Epidermal melanocyte (primary cell): ENCODE measurements around the gene TENM4.
"Not testable (repeated sequence)": the region's sequence is repeated elsewhere in the genome, so short reads cannot be mapped to it uniquely, and the experiment has no call there.

Experiments
- DNase-seq: peaks from one replicate; pipeline ENCODE4 v3.0.0; 2011; ENCODE audit warnings: low spot score; ENCODE audit not compliant: insufficient read length

TENM4 gene

DNA sequence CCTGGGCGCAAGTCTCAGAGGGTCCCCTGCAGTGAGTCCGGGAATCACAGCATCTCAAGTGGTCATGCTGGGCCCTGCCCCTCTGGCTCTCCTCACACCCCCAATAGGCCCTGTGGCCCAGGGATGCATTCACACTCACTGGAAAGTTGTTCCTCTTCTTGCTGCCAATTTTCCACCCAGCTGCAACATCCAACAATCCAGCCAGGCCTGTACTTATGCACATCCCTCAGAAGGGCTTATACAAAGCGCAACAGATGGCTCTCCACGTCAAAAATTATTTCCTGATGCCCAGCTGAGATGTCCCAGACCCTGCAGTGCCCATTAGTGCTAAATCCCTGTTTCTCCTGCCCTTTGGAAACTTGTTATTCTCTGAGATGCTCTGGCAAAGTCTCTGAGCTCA is 458.4 kb downstream of the TENM4 start:
- no peak for DNase-seq

- no peak for DNase-seq
These were observed 459.7 kb downstream of the TENM4 start for GRCh38 chr11:78981153-78981552.

DNA sequence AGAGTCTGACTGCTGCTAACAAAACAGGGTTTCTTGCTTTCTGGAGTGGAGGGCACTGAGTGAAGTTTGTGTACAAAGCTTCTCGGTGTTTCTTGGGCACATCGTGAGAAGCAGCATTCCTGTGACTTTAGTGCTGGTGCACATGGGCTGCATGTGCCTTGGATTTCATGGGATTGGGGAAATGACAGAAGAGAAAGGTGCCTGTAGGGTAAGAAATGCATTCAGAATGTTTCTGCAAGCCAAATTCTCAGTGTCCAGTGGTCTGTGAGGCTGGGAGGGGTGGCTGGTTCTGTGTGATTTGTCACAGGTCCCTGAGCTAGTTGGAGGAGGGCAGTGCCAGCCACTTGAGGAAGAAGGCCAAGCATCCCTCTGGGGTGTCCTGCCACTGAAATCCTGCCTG is 462.0 kb downstream of the TENM4 start:
- DNase-seq: no peak

DNA sequence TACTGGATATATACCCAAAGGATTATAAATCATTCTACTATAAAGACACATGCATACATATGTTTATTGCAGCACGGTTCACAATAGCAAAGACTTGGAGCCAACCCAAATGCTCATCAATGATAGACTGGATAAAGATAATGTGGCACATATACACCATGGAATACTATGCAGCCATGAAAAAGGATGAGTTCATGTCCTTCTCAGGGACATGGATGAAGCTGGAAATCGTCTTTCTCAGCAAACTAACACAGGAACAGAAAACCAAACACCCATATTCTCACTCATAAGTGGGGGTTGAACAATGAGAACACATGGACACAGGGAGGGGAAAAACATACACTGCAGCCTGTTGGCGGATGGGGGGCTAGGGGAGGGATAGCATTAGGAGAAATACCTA is 463.0 kb downstream of the TENM4 start:
- not testable (repeated sequence) for DNase-seq

DNA sequence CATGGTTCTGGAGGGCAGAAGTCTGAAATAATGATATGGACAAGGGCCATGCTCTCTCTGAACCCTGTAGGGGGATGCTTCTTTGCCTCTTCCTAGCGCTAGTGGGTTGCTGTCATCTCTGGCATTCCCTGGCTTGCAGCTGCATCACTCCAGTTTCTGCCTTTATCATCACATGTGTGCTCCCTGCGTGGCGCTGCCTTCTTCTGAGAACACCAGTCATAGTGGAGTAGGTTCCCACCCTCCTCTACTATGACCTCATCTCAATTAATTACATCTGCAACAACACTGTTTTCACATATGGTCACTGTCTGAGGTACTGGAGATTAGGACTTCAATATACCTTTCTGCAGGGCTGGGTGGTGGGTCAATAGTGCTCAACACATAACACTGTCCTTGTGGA is 463.8 kb downstream of the TENM4 start:
- no peak for DNase-seq

DNA sequence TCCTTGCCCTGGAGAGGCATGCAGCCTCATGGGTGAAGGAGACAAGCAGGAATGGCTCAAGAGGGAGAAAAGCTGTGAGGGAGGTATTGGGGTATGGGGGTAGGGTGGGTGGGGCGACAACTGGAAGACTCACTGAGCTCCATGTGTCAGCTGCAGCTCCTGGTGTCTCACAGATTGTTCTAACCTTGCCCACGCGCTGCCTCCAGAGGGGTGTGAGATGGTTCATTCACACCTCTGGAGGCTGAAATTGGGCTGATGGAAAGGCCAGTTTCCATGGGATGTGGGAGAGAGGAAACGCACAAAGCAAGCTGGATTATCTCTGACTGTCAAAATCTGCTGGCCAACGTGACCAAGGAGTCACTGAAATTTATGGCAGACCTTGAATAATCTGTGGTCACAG is 465.7 kb downstream of the TENM4 start:
- DNase-seq: no peak

GRCh38 chr11:78973876-78974275 is 467.0 kb downstream of the TENM4 start:
- no peak for DNase-seq

- no peak for DNase-seq
These were observed 468.2 kb downstream of the TENM4 start for GRCh38 chr11:78972590-78972989.

- no peak for DNase-seq
These were observed 468.7 kb downstream of the TENM4 start for GRCh38 chr11:78972177-78972576.

DNA sequence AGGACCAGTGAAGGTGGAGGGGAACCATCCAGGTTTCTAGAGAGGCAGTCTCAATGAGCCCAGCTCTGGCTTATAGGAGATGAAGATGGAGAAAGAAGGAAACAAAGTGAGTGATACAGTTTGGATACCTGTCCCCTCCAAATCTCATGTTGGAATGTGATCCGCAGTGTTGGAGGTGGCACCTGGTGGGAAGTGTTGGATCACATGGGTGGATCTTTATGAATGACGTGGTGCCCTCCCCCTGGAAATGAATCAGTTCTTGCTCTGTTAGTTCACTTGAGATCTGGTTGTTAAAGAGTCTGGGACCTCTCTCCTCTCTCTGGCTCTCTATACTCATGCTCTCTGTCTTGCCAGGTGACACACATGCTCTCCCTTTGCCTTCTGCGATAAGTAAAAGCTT is 473.0 kb downstream of the TENM4 start:
- no peak for DNase-seq

DNA sequence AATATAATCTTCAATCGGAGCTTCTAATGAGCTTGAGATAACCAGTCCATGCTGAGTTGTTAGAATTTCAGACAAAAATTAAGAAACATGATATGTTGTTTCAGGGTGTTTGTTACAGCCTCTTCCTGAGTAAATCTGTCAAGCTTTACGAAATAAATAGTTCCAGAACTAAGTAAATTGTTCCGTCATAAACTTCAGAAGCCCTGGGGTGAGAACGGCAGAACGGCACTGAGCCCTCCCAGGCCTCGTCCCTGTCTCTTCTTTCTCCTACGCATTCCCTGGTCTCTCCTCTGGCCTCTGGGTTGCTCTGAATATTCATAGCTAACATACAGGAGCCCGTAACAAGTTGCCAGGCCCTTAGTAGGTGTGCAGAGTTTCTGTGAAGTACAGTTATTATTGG is 475.4 kb downstream of the TENM4 start:
- DNase-seq: no peak

DNA sequence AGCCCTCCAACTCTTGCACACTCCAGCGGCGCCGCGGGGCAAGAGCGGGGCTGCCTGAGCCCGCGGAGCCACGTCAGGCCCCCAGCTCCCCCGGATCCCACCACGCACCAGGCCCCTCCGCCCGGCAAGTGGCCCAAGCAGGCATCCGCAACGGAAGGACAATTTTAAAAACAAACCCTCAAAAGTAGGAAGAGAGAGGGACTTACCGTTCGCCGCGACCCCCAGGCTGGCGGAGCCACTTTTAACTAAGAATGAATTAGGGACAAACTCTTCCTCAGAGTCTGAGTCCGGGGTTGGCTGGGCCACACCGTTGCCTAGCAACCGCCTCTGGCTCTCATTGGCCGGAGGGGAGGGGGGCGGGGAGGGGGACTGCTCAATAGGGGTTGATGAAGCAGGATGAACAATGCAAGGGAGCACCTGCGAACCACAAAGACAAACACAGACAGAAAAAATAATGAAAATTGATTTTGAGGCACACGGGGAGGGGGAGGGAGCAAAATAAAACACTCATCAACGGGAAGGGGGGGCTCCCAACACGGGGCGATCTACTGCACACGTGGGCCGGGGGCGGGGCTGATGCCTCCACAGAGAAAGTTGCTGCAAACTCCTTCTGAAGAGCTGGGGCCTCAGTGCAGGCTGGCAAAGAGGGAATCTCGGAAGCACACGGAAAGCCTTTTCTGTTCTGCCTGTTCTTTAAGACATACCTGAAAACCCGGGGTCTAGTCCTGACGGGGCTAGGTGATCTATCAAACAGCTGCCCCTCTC is 478.7 kb downstream of the TENM4 start:
- no peak for DNase-seq

DNA sequence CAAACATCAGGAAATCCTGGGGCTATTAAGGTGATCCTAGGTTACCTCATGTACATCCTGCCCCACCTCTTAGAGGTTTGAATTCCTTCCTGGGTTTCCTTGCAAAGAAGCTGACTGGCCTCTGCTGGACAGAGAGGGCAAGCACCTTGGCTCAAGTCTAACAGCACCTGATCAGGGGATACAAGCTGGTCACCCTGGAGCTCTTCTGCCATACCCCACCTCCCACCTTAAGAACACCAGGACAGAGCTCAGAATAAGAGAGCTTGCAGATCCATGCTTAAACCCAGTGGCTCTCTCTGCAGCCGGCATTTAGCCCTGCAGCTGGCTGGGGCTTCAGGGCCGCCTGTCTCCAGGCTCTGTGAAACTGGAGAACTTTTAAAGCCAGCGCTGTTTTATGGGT is 479.6 kb downstream of the TENM4 start:
- no peak for DNase-seq

DNA sequence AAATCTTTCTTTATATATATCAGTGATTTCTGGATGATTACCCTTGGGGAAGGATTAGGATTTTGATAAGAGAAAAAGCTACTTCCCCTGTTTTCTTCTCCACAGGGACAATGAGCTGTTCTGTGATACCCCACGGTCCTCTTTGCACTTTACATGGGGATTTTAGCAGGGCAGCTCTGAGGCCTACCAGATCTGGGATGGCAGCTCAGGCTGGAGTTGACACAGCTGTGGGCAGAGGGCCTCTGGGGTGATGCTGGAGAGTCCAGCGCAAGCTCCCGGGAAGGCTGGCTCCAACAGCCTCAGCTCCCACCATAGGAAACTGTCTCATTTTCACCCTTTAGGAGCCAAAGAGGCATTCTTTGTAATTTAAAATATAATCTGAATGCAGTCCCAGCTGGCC is 482.4 kb downstream of the TENM4 start:
- DNase-seq: peak; percentile 4

DNA sequence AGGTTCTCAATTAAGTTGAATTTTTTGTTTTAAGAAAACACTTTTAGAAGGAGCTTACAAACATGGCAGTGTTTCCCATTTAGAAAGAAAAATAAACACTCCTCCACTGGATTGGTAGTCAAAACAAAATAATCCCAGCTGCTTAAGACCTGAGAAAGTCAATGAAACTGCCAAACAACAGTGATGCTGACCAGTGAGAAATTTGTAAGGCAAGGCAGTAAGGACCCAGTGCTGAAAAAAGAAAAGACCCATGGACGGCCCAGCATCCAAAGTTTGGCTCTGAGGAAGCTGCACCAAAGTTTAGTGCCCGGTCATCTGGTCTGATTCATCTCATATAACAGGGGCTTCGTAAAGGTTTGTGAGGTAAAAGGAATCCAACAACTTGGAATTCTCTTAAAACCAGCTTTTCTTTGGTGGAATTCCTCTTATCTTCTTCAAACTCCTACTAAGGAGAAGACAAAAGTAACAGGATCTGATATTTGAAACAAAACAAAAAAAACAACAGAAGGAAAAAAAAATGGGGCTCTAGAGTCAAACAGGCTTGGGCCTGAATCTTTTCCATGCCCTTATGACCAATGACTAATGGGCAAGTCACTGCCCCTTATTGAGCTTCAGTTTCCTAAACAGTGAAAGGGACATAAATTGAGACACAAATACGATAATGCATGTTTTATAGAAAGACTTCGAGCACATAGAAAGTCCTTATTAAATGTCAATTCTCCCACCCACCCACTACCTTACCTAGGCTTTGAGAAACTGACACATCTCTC is 483.2 kb downstream of the TENM4 start:
- peak; percentile 13 for DNase-seq

DNA sequence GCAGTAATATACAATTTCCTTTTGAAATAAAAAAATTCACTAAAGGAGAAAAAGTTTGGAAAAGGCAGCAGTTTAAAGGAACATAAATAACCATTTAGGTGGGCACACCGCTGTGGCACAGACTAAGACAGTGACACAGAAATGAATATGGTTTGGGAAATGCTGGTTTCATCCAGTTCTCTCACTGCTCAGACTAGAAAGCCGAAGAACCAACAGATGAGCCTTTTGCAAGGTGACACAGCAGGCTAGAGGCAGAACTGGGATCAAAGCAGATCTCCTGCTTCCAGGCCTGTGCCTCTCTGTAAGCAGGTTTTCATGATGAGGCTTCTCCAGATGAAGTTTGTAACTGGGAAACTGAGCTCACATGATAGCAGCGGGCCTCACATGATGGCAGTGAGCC is 486.1 kb downstream of the TENM4 start:
- no peak for DNase-seq

- DNase-seq: no peak
These were observed 486.6 kb downstream of the TENM4 start for GRCh38 chr11:78954261-78954660.

GRCh38 chr11:78952890-78953289 is 487.9 kb downstream of the TENM4 start:
- no peak for DNase-seq

GRCh38 chr11:78952175-78952574 is 488.7 kb downstream of the TENM4 start:
- no peak for DNase-seq

- no peak for DNase-seq
These were observed 490.7 kb downstream of the TENM4 start for GRCh38 chr11:78949976-78950690.

- DNase-seq: no peak
These were observed 493.6 kb downstream of the TENM4 start for GRCh38 chr11:78946945-78947902.
